Right atrium auricular region (tissue), 2 donors: Measurements from ENCODE around the gene RHAG. TPM values are rescaled to one million over a fixed set of nuclear protein-coding genes. Genes with fewer than 3 reads are reported as not detected.
"Not testable (repeated sequence)": the region's sequence is repeated elsewhere in the genome, so short reads cannot be mapped to it uniquely, and the experiment has no call there.

ENCODE experiments used
- DNase-seq: peaks from one replicate; pipeline ENCODE4 v3.0.0-alpha.2; 2019; ENCODE audit warnings: low spot score
- H3K27ac ChIP-seq, 2 donors: fragments of 200-600 bp; sonication (generic); 1 replicate in 1 of 2; 2 replicates in 1 of 2; pipeline ENCODE4 v1.5.1; 2016 to 2019
- H3K27me3 ChIP-seq, 2 donors: fragments of 200-600 bp; sonication (generic); one replicate each; pipeline versions ENCODE4 v1.5.1 to v1.6.0; 2017 to 2019
- H3K36me3 ChIP-seq: fragments of 200-600 bp; sonication (generic); one replicate; pipeline ENCODE4 v1.5.1; 2016
- H3K4me1 ChIP-seq, 2 donors: fragments of 200-600 bp; sonication (generic); one replicate each; pipeline versions ENCODE4 v1.5.1 to v1.6.0; 2017 to 2019
- H3K4me3 ChIP-seq, 2 donors: fragments of 200-600 bp; sonication (generic); 1 replicate in 1 of 2; 2 replicates in 1 of 2; pipeline ENCODE4 v1.5.1; 2017 to 2019; ENCODE audit warnings: mild to moderate bottlenecking in 1 of 2, moderate library complexity in 1 of 2
- H3K9me3 ChIP-seq, 2 donors: fragments of 200-600 bp; sonication (generic); one replicate each; pipeline ENCODE4 v1.5.1; 2019
- total RNA-seq, 2 donors: library from RNA; depleted of rRNA; stranded (reverse); fragments of >200 nt; gene quantifications; one replicate each; pipeline ENCODE4 v1.1.0, GENCODE V29; 2016
- TF ChIP-seq, protein P1 (sequence below), 2 donors: fragments of 200-600 bp; sonication (generic); IDR thresholded peaks; one replicate each; pipeline ENCODE4 v1.5.1; 2019; ENCODE audit warnings: antibody characterized with exemption in 2 of 2

Gene RHAG
- total RNA-seq, 2 donors from 2014 or later = 1.3 to 2.0 TPM

DNA sequence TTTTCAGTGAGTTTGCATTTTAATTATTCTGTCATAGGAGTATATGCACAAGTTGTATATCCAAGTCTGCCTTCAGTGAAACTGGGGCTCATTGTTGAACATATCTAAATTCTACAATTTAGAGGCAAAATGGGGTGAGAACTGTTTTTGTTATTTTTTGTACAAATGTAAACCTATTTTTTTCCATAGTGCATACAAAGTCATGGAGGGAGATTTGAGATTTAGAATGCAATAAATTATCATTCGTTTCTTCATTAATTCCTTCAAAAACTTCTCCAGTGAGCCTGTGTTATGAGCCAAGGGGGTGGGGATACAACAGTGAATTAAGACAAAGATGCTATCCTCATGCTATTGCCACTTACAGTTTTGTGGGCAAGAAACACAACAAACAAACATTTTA is 29.8 kb upstream of the RHAG start:
- TF ChIP-seq, protein P1, sequence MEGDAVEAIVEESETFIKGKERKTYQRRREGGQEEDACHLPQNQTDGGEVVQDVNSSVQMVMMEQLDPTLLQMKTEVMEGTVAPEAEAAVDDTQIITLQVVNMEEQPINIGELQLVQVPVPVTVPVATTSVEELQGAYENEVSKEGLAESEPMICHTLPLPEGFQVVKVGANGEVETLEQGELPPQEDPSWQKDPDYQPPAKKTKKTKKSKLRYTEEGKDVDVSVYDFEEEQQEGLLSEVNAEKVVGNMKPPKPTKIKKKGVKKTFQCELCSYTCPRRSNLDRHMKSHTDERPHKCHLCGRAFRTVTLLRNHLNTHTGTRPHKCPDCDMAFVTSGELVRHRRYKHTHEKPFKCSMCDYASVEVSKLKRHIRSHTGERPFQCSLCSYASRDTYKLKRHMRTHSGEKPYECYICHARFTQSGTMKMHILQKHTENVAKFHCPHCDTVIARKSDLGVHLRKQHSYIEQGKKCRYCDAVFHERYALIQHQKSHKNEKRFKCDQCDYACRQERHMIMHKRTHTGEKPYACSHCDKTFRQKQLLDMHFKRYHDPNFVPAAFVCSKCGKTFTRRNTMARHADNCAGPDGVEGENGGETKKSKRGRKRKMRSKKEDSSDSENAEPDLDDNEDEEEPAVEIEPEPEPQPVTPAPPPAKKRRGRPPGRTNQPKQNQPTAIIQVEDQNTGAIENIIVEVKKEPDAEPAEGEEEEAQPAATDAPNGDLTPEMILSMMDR (IDR thresholded peaks at IDR 0.05) = no peak
- no peaks in the 10 kb centered on the region for H3K27me3 ChIP-seq
- H3K36me3 ChIP-seq = no peaks in the 10 kb centered on the region
- no peaks in the 10 kb centered on the region for H3K9me3 ChIP-seq
- H3K4me3 ChIP-seq = no peak overlapping the region
- no peaks in the 10 kb centered on the region for H3K4me1 ChIP-seq
- no peak for DNase-seq
- no peak overlapping the region for H3K27ac ChIP-seq

DNA sequence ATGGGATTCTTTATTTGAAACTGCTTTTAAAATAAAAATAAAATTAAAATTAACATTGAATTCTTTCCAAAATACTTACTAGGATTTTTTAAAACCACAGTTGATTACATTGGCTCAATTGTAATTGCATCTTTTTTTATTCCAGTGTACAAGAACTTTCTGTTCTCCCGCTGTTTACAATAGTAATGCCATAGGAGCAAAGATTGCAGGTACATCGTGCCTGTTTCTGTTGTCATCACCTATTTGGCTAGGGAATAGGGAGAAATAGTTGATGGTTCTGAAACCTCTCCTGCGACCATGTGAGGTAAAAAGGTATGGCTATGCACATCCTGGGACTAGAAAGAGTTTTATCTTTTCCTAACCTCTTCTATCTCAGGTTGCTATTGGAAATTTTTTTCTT is 28.2 kb upstream of the RHAG start:
- Histone ChIP-seq H3K36me3 (no peaks in the 10 kb centered on the region), H3K27ac (no peak overlapping the region), H3K4me3 (no peak overlapping the region), H3K9me3 (no peaks in the 10 kb centered on the region), H3K27me3 (no peaks in the 10 kb centered on the region), H3K4me1 (no peaks in the 10 kb centered on the region)
- DNase-seq = no peak
- TF ChIP-seq, protein P1 (IDR thresholded peaks at IDR 0.05) = no peak

DNA sequence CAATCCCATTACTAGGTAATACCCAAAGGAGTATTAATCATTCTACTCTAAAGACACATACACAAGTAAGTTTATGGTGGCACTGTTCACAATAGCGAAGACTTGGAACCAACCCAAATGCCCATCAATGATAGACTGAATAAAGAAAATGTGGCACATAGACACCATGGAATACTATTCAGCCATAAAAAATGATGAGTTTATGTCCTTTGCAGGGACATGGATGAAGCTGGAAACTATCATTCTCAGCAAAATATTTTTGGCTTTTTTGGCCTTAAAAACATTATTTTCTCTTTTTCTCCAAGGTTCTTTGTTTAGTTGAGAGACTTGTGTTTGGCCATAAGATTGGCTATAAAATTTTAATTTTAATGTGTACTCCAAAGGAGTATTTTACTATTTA is 27.4 kb upstream of the RHAG start:
- H3K27me3 ChIP-seq, H3K36me3 ChIP-seq, DNase-seq, H3K4me1 ChIP-seq, H3K9me3 ChIP-seq, H3K27ac ChIP-seq, H3K4me3 ChIP-seq: not testable (repeated sequence)

DNA sequence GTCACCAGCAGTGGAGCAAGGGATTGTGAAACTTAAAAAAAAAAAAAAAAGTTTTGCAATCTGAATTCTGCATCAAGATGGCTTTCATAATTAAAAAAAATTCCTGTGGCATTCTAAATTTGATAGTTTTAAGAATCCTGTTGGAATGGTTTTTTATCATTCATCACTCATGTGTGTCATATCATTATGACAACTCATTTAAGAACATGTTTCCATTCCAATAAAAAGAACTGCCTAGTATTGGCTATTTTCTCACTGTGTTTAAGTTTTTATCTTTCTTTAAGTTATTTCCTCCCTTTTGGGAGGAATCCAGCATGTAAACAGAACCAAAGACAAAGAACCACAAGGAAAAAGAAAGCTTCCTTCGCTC is 26.2 kb upstream of the RHAG start:
- H3K27me3 ChIP-seq = no peaks in the 10 kb centered on the region
- no peak overlapping the region for H3K4me3 ChIP-seq
- no peaks in the 10 kb centered on the region for H3K9me3 ChIP-seq
- H3K4me1 ChIP-seq = no peaks in the 10 kb centered on the region
- H3K36me3 ChIP-seq = no peaks in the 10 kb centered on the region
- TF ChIP-seq, protein P1 (IDR thresholded peaks at IDR 0.05) = no peak
- H3K27ac ChIP-seq = no peak overlapping the region
- DNase-seq = no peak

DNA sequence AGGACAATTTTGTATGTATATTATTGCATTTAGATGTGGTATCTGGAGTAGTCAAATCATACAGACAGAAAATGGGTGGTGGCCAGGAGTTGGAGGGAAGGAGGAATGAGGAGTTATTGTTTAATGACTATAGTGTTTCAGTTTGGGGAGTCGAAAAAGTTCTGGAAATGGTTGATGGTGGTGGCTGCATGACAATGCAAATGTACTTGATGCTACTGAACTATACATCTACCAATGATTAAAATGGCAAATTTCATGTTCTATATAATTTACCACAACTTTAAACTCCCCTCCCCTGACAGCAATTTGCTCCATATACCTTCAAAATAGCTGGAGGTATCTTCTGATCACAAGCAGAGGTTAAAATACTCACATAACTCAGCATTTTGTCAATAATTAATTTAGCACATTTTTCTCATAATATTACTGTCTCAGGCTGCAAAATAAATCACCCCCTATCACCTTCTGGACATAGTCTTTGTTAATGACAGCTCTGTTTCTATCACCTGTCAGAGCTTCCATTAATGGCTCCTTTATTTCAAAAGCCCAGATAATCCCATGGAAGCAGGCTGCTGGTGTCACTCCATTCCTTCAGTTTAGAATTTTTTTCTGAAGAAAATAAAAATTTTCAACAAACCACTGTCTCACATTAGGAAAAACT is 25.7 kb upstream of the RHAG start:
- no peaks in the 10 kb centered on the region for H3K36me3 ChIP-seq
- H3K9me3 ChIP-seq = no peaks in the 10 kb centered on the region
- TF ChIP-seq, protein P1 (IDR thresholded peaks at IDR 0.05) = no peak
- H3K4me3 ChIP-seq = no peak overlapping the region
- H3K4me1 ChIP-seq = no peaks in the 10 kb centered on the region
- H3K27me3 ChIP-seq = no peaks in the 10 kb centered on the region
- DNase-seq = no peak
- H3K27ac ChIP-seq = no peak overlapping the region

DNA sequence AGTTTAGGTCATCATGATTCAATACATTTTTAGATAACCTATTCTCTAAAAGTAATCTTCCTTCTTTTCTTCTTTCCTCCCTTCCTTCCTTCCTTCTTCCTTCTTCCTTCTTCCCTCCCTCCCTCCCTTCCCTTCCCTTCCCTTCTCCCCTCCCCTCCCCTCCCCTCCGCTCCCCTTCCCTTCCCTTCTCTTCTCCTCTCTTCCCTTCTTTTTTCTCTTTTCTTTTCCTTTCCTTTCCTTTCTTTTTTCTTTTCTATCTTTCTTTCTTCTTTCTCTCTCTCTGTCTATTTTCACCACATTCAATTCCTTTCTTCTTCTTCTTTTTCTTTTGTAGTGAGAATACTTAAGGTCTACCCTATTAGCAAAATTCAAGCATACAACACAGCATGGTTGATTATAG is 17.3 kb upstream of the RHAG start:
- no peaks in the 10 kb centered on the region for H3K9me3 ChIP-seq
- no peak overlapping the region for H3K27ac ChIP-seq
- H3K4me3 ChIP-seq = no peak overlapping the region
- H3K27me3 ChIP-seq = no peaks in the 10 kb centered on the region
- DNase-seq = no peak
- no peaks in the 10 kb centered on the region for H3K4me1 ChIP-seq
- H3K36me3 ChIP-seq = no peaks in the 10 kb centered on the region
- TF ChIP-seq, protein P1 (IDR thresholded peaks at IDR 0.05) = no peak
